ENCODE results near the gene ENTPD8. TPM values are rescaled to one million over a fixed set of nuclear protein-coding genes. Genes with fewer than 3 reads are reported as not detected.
"Not testable (repeated sequence)": the region's sequence is repeated elsewhere in the genome, so short reads cannot be mapped to it uniquely, and the experiment has no call there.

The ENTPD8 gene
- polyA plus RNA-seq, 1 donor, result 0.46 TPM

- no peak for DNase-seq (ENCODE audit: low read depth)
These were observed 36.8 kb upstream of the ENTPD8 start for GRCh38 chr9:137477778-137478612.

- DNase-seq (ENCODE audit: low read depth), result no peak
These were observed 35.7 kb upstream of the ENTPD8 start for GRCh38 chr9:137476856-137477255.

- no peak for DNase-seq (ENCODE audit: low read depth)
These were observed 34.5 kb upstream of the ENTPD8 start for GRCh38 chr9:137475666-137476065.

GRCh38 chr9:137474271-137474670, 33.1 kb upstream of the ENTPD8 start:
- DNase-seq (ENCODE audit: low read depth), result no peak

DNA sequence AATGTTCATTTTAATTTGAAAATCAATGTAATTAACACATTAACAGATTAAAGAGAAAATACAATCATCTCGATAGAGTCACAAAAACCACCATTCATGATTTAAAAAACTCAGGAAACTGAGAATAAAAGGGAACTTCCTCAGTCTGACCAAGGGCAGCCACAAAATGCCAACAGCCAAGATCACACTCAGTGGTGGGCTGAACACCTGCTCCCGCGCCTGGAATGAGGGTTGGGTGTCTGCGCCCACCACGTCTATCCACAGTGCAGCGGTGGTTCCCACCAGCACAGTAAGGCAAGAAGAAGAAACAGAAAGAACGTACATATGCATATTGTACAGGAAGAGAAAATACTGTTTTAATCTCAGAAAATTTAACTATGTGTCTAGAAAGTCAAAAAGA, 29.6 kb upstream of the ENTPD8 start:
- no peak for DNase-seq (ENCODE audit: low read depth)

GRCh38 chr9:137467896-137468295, 26.7 kb upstream of the ENTPD8 start:
- DNase-seq (ENCODE audit: low read depth), result no peak

DNA sequence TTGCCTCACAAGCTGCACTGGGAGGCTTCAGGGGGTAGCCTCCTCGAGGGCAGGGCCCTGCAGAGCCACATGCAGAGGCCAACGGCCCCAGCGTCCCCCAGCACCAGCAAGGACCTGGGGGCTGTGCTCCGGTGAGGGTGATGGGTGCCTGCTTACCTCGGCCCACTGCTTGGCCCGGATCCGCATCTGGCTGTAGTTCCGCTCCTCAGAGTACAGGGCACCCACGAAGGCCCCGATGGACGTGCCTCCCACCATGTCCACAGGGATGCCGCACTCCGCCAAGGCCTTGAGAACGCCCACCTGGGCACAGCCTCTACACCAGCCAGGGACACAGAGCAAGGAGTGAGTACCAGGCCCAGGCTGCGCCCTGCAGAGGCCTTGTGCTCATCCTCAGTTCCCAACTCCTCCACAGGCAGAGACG, 26.0 kb upstream of the ENTPD8 start:
- no peak for DNase-seq (ENCODE audit: low read depth)

DNA sequence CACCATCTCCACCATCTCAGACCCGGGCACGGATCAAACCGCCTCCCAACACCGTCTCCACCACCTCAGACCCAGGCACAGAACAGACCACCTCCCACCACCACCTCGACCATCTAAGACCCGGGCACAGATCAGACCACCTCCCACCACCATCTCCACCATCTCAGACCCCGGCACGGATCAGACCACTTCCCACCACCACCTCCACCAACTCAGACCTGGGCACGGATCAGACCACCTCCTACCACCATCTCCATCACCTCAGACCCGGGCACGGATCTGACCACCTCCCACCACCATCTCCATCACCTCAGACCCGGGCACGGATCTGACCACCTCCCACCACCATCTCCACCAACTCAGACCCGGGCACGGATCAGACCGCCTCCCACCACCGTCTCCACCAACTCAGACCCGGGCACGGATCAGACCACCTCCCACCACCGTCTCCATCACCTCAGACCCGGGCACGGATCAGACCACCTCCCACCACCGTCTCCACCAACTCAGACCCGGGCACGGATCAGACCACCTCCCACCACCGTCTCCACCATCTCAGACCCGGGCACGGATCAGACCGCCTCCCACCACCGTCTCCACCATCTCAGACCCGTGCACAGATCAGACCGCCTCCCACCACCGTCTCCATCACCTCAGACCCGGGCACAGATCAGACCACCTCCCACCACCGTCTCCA, 25.4 kb upstream of the ENTPD8 start:
- DNase-seq (ENCODE audit: low read depth), result not testable (repeated sequence)

- DNase-seq (ENCODE audit: low read depth), result no peak
These were observed 24.7 kb upstream of the ENTPD8 start for GRCh38 chr9:137465720-137466388.

DNA sequence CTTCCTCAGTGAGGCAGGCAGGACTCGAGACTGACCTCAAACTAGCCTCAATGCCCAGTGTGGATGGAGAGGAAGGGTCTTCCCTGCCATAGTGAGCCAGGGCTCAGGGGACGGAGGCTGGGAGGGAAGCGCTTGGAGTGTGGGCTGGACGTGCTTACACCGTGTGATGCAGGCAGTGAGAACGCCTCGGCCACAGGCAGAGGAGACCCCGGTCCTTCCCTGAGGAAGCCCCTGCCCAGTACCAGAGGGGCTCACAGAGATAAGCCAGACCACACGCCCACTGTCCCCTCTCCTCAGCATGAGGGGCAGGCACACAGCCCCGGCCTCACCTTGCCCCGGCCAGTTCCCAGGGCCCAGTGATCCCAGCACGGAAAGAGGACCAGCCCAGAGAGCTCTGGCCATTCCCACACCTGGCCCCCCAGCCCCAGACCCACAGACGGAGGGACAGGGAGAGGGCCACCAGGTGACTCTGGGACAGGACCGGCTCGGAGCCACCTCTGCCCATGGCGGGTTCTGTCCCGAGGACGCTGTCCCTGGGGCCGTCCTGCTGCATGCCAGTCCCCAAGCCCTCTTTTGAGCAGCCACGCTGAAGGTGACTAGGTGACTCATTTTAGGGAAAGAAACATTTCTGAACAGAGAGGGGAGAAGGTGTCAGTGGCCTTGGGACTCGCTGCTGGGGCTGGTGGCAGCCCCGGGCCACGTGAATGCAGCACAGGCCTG, 24.0 kb upstream of the ENTPD8 start:
- no peak for DNase-seq (ENCODE audit: low read depth)

DNA sequence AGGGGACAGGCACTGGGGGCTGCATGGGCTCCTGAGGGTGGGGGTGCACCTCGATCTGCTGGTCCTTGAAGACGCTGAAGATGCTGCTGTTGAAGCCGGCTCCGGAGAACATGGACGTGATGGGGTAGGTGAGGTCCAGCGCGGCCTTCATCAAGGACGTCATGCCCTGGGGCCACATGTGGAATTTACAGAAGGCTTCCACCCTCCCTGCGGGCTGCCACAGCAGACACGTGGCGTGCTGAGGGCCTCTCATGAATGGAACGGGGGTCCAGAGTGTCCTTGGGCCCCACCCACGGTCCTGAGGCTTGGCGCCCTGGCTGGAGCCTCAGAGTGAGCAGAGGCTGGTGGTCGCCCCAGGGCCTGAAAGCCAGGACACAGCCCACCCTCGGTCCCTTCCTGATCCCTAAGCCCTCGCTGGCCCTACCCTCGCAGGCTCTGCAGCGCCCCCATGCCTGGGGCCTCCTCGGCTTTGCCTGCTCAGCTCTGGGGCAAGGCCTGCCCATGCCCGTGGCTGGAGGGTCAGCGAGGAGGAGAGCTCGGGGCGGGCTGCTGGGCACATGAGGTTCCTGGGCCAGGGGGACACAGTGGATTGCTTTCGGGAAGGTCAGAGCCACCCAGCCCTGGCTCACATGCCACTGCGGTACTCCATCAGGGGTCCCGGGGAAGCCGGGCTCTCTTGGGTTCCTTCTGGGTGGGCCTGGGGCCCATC, 23.3 kb upstream of the ENTPD8 start:
- no peak for DNase-seq (ENCODE audit: low read depth)

DNA sequence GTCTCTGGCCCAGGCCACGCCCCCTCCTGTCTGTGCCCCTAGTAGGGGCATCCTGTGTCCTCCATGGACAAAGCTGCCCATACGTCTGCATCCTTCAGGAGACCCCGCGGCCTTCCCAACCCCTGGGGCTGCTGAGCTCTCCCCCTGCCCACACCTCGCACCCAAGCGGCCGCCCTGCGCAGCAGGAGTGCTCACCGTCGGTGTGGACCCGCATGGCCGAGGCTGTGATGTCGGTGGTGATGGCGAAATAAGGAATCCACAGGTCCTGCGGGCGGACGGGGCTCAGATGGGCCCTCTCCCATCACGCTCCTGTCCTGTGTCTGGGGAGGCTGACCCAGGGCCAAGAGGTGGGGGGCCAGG, 22.8 kb upstream of the ENTPD8 start:
- DNase-seq (ENCODE audit: low read depth), result no peak

GRCh38 chr9:137462986-137463930, 22.1 kb upstream of the ENTPD8 start:
- DNase-seq (ENCODE audit: low read depth), result no peak

DNA sequence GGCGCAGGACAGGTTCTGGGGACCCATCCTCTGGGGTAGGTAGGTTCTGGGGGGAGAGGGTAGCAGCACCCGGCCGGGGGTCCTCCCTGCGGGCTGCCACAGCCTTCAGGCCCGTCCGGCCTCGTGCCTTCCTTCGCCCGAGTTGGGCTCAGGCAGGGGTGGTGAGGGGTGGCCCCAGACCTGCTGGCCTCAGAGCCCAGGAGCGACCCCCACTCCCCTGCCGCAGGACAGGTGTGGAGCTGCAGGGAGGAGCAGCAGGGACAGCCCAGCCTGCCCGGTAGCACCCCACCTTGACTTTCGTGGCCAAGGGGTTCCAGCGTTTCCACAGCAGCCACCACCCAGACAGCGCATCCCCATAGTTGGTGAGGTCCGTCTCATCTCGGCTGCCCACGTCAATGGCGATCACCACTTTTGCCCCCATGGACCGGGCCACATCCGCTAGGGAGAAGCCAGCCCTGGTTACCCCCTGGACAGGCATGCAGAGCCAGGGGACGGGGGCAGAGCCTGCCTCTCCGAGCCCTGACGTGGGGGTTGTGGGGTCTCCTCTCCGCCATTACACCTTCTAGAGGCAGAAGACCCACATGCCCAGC, 21.3 kb upstream of the ENTPD8 start:
- DNase-seq (ENCODE audit: low read depth), result no peak

DNA sequence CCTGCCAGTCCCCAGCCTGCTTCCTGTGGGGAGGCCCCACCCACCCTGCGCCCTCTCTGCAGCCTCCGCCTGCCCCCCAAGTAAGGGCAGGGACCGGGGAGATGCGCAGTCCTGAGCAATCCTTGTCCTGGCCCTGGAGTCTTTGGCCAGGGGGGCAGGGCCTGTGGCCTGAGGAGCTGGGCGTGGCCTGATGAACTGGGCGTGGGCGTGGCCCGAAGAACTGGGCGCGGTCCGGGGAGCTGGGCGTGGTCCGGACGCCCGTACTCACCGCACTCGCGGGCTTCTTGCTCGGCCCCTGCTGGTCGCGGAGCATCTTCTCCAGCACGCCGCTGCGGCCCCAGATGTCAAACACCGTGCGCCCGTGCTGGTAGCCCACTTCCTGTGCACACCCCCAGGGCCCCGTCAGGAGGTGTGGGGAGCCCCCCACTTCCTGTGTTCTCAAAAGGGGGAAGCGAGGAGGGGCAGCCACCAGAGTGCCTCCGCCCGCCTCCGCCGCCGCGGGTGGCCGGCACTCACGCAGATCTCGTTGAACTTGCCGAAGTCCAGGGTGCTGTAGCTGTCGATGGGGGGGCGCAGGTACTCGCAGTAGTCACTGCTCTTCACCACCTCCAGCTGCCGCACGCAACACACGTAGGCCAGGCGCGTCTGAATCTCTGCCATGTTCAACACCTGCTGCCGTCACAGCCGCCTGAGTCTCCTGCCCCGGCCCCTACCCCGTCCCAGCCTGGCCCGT, 20.7 kb upstream of the ENTPD8 start:
- no peak for DNase-seq (ENCODE audit: low read depth)

DNA sequence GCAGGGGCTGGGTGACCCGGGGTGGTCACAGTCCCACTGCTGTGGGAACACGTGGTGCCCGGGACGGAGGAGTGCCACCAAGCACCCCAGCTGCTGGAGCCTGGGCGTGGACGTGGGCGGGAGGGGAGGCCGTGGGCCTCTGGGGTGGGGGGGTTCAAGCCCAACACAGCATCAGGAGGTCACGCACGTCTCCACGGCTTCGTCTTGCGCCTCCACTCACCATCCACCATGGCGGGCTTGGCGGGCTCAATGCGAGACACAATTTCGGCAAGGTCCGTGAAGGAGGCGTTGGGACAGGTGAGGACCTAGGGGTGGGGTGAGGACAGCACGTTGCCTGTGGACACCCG, 20.1 kb upstream of the ENTPD8 start:
- no peak for DNase-seq (ENCODE audit: low read depth)

- no peak for DNase-seq (ENCODE audit: low read depth)
These were observed 19.5 kb upstream of the ENTPD8 start for GRCh38 chr9:137460363-137461315.

Data from forelimb muscle (tissue), 1 donor.